Measurements from ENCODE around the gene MEX3D.

MEX3D gene

DNA sequence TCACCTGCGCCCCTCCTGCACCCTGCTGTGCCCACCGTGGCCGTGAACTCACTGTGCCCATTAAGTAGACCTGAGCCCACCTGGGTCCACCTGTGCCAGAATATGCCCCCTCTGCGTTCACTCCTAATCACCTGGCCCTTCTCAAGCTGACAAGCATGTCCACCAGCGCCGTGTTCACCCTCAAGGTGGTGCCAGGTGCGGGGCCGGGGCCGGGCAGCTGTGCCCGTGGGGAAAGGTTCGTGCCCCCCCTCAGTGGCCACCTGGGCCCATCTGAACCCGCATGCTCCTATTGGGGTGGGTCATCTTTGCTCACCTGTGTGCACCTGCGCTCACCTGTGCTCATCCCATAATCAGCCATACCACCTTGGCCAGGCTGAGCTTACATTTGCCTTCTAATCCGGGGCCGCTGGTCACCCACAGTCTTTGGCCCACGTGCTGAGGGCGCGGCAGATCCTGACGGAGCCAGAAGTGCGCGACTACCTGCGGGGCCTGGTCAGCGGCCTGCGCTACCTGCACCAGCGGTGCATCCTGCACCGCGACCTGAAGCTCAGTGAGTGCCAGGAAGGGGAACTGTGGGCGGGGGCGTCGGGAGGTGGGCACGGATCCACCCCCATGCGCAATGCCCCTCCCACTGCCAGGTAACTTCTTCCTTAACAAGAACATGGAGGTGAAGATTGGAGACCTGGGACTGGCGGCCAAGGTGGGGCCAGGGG, 41.9 kb downstream of the MEX3D start:
- DNase-seq (ENCODE audit: low spot score), result no peak
- TF ChIP-seq, protein P1, sequence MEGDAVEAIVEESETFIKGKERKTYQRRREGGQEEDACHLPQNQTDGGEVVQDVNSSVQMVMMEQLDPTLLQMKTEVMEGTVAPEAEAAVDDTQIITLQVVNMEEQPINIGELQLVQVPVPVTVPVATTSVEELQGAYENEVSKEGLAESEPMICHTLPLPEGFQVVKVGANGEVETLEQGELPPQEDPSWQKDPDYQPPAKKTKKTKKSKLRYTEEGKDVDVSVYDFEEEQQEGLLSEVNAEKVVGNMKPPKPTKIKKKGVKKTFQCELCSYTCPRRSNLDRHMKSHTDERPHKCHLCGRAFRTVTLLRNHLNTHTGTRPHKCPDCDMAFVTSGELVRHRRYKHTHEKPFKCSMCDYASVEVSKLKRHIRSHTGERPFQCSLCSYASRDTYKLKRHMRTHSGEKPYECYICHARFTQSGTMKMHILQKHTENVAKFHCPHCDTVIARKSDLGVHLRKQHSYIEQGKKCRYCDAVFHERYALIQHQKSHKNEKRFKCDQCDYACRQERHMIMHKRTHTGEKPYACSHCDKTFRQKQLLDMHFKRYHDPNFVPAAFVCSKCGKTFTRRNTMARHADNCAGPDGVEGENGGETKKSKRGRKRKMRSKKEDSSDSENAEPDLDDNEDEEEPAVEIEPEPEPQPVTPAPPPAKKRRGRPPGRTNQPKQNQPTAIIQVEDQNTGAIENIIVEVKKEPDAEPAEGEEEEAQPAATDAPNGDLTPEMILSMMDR (IDR thresholded peaks at IDR 0.05; ENCODE audit: extremely low read depth, missing control alignments), result no peak

DNA sequence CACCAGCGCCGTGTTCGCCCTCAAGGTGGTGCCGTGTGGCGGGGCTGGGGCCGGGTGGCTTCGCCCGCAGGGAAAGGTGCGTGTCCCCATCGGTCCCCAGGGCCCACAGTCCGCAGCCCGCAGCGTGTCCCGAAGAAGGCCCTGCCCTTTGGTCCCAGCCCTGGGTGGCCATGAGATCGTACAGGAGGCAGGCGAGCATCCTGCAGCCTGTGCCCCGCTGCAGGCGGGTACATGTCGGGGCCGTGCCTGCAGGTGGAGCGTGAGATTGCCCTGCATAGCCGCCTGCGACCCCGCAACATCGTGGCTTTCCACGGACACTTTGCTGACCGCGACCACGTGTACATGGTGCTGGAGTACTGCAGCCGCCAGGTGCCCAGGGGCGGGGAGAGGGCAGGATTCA, 42.8 kb downstream of the MEX3D start:
- TF ChIP-seq, protein P1 (IDR thresholded peaks at IDR 0.05; ENCODE audit: extremely low read depth, missing control alignments), result no peak

DNA sequence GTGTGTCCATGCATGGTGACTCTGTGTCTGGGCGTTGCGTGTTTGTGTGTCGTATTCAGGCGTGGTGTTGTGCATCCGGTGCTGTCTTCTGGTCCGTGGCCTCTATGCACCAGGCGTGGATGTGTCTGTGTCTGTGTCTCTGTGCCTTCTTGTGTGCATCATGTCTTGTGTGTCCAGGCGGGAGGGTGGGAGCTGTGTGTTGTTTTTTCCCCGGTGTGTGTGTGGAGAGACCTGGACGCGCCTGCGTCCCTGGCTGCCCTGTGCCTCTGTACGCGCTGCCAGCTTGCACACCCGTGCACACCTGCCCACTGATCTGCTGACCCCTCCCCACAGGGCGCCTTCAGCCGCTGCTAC, 43.2 kb downstream of the MEX3D start:
- no peak for DNase-seq (ENCODE audit: low spot score)
- TF ChIP-seq, protein P1 (IDR thresholded peaks at IDR 0.05; ENCODE audit: extremely low read depth, missing control alignments), result no peak

More for the DNA sequence above, 42.8 kb downstream of the MEX3D start:
- DNase-seq (ENCODE audit: low spot score), result no peak

DNA sequence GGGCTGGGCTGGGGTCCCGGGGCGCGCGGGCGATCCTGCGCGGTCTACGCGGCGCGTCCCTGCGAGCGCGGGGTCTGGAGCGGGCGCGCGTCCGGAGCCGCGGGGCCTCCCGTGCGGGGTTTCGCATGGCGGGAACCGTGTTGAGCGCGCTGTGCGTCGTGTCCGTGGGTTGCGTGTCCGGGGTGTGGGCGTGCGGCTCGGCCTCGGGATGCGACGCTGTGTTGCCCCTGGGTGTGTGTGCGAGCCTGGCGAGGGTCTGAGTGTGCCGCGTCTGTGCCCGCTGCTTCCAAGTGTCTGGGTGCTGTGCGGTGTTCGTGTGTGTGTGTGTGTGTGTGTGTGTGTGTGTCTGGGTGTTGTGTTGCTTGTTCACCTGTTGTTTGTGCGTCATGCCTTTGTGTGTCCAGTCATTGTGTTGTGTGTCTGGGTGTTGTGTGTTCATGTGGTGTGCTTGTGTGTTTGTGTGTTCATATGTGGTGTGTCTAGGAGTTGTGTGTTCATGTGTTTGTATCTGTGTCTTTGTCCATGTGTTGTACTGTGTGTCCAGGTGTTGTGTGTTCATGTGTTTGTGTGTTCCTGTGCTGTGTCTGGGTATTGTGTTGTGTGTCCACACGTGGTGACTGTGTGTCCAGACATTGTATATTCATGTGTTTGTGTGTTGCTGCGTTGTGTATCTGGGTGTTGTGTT, 43.7 kb downstream of the MEX3D start:
- no peak for DNase-seq (ENCODE audit: low spot score)
- TF ChIP-seq, protein P1 (IDR thresholded peaks at IDR 0.05; ENCODE audit: extremely low read depth, missing control alignments), result no peak

DNA sequence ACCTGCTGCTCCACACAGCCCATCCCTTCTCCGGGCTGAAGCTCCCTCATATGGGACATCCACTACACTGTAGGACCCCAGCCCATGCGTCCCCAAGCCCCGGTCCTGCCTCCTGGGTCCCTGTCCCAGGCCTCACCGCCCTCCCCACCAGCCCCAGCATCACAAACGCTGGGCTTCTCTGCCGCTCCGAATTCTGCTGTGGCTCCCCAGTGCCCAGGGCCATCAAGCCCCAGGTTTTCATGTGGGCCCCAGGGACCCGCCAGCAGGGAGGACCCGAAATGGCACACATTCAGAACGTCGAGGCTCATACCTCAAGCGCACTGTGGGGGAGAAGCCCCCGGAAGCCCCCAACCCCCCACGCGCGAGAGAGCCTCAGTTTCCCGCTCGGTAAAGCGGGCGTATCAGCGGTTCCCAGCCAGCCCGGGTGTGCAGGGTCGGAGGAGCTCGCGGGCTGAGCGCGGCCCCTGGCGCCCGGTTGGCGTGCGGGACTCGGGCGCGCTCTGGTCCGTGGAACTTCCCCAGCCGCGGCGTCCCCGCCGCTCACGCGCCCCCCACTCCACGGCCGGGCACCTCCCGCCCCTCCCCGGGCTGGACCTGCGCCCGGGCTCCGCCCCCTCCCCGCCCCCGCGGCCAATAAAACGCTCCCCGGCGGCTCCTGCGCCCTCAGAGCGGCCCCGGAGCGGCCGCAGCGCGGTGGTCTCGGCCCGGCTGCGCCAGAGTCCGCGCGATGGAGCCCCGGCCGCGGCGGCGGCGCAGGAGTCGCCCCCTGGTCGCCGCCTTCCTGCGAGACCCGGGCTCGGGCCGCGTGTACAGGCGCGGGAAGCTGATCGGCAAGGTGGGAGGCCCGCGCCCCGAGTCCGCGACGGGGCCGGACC, 44.5 kb downstream of the MEX3D start, which contains the start of gene PLK5:
TSS of gene PLK5 (plus strand) at position 666 of the 875 bp plus-strand sequence. CDS start 2,920 bp downstream, outside the sequence.
- TF ChIP-seq, protein P1 (IDR thresholded peaks at IDR 0.05; ENCODE audit: extremely low read depth, missing control alignments), result no peak
- no peak for DNase-seq (ENCODE audit: low spot score)

DNA sequence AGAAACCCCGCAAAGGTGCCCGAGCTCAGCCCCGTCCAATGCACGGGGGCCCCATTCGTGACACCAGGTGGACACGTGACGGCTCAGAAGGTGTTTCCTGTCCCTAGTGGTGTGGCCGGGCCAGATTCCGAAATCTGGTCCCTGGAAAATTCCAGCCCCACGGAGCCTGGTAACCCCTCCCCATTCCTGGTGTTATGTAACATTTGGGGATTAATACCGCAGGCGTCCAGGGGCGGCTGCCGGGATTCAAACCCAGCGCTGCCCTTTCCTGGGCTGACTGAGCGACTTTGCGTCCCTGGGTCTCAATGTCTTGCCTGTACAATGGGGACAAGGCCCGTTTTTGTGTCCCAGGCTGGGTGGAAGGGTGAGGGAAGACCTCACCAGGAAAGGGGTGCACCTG, 45.3 kb downstream of the MEX3D start:
- DNase-seq (ENCODE audit: low spot score), result no peak
- TF ChIP-seq, protein P1 (IDR thresholded peaks at IDR 0.05; ENCODE audit: extremely low read depth, missing control alignments), result no peak

Data from GM20000 (cell line).